ENCODE results near the gene DPPA2. TPM values are rescaled to one million over a fixed set of nuclear protein-coding genes. Genes with fewer than 3 reads are reported as not detected.

The DPPA2 gene
- total RNA-seq, 4 donors from 2014 or later = not detected

DNA sequence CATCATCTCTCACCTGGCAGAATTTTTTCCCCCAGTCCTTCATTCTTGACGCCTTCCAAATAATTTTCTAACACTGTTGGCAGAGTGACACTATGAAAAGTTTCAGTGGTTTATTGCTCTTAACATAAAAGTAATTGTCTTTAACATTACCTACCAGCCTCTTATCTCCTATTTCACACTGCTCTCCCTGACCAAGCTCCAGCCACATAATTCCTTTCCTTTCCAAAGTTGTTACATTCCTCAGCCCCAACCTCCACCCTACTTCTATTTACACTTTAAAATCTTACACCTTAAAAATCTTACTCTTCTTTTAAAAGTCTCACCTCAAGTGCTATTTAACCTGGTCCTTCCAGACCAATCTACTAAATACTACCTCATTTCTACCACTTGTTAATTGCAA, 18.3 kb upstream of the DPPA2 start:
- TF ChIP-seq, protein P1, sequence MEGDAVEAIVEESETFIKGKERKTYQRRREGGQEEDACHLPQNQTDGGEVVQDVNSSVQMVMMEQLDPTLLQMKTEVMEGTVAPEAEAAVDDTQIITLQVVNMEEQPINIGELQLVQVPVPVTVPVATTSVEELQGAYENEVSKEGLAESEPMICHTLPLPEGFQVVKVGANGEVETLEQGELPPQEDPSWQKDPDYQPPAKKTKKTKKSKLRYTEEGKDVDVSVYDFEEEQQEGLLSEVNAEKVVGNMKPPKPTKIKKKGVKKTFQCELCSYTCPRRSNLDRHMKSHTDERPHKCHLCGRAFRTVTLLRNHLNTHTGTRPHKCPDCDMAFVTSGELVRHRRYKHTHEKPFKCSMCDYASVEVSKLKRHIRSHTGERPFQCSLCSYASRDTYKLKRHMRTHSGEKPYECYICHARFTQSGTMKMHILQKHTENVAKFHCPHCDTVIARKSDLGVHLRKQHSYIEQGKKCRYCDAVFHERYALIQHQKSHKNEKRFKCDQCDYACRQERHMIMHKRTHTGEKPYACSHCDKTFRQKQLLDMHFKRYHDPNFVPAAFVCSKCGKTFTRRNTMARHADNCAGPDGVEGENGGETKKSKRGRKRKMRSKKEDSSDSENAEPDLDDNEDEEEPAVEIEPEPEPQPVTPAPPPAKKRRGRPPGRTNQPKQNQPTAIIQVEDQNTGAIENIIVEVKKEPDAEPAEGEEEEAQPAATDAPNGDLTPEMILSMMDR (IDR thresholded peaks at IDR 0.05) = no peak
- no peak for TF ChIP-seq POLR2A (IDR thresholded peaks at IDR 0.05)
- intact Hi-C loops (cut with DNase I; ENCODE audit: low total_unique reads) = no loop called here
- WGBS, 2 donors = 68 to 83% methylated on average over 1 of the region's 1 CpG
- DNase-seq (ENCODE audit: low spot score in 2 of 2) = no peak
- H3K4me3 ChIP-seq (ENCODE audit: low read depth, poor library complexity, severe bottlenecking) = no peak overlapping the region

DNA sequence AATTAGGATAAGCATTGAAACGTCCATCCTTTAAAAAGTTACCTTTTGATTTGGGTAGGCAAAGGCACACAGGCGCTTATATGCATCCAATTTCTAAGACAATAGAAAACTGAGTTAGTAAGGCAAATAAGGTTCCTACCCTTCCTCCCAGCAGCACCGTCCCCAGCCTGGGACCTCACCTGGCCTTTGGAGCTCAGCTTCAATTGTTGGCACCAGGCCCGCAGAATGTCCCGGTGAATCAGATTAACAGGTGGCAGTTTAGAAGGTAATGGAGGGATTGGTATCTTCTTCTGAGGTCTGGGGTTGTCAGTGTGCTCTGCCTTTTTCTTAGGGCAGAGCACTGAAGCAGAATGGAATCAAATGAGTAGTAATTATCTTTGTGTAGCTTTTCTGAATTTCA, 15.4 kb upstream of the DPPA2 start:
- TF ChIP-seq POLR2A (IDR thresholded peaks at IDR 0.05) = no peak
- TF ChIP-seq, protein P1 (IDR thresholded peaks at IDR 0.05) = no peak
- no peak for DNase-seq (ENCODE audit: low spot score in 2 of 2)
- intact Hi-C loops (cut with DNase I; ENCODE audit: low total_unique reads) = no loop called here
- H3K4me3 ChIP-seq (ENCODE audit: low read depth, poor library complexity, severe bottlenecking) = no peak overlapping the region
- WGBS, 2 donors = 76 to 82% methylated on average over 5 of the region's 5 CpGs

GRCh38 chr3:109330405-109330804, 14.1 kb upstream of the DPPA2 start:
- TF ChIP-seq, protein P1 (IDR thresholded peaks at IDR 0.05) = no peak
- TF ChIP-seq POLR2A (IDR thresholded peaks at IDR 0.05) = no peak
- 82 to 86% methylated on average over 7 of the region's 7 CpGs for WGBS, 2 donors
- H3K4me3 ChIP-seq (ENCODE audit: low read depth, poor library complexity, severe bottlenecking) = no peak overlapping the region
- intact Hi-C loops (cut with DNase I; ENCODE audit: low total_unique reads) = no loop called here
- DNase-seq (ENCODE audit: low spot score in 2 of 2) = peak in 1 of 2 donors; percentile 49

GRCh38 chr3:109328202-109328601, 11.9 kb upstream of the DPPA2 start:
- no peak for DNase-seq (ENCODE audit: low spot score in 2 of 2)
- TF ChIP-seq, protein P1 (IDR thresholded peaks at IDR 0.05) = no peak
- TF ChIP-seq POLR2A (IDR thresholded peaks at IDR 0.05) = no peak
- 71 to 79% methylated on average over 3 of the region's 3 CpGs for WGBS, 2 donors
- no peak overlapping the region for H3K4me3 ChIP-seq (ENCODE audit: low read depth, poor library complexity, severe bottlenecking)
- intact Hi-C loops (cut with DNase I; ENCODE audit: low total_unique reads) = no loop called here

DNA sequence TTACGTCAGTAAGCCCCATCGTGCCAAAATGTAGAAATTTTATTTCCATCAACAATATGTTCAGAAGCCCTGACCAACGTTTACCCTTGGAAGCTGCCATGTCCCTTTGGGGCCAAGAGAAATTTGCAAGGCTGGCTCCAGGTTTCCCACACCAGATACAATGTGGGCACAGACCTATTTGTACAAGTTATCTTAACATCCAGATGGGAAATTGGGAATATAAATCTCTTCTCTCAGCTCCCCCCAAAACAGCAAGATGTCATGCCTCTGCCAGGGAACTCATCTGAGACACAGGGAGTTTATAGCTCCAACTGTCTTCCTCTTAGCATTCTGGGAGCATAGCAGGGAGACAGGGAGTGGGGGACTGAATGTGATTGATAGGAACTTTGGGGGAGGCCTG, 9.3 kb upstream of the DPPA2 start:
- no peak for TF ChIP-seq POLR2A (IDR thresholded peaks at IDR 0.05)
- no peak overlapping the region for H3K4me3 ChIP-seq (ENCODE audit: low read depth, poor library complexity, severe bottlenecking)
- DNase-seq (ENCODE audit: low spot score in 2 of 2) = peak in 1 of 2 donors; percentile 1
- WGBS, 2 donors = 54 to 60% methylated on average over 3 of the region's 3 CpGs
- intact Hi-C loops (cut with DNase I; ENCODE audit: low total_unique reads) = no loop called here

- no peak for TF ChIP-seq POLR2A (IDR thresholded peaks at IDR 0.05)
- TF ChIP-seq, protein P1 (IDR thresholded peaks at IDR 0.05) = no peak
- H3K4me3 ChIP-seq (ENCODE audit: low read depth, poor library complexity, severe bottlenecking) = no peak overlapping the region
- intact Hi-C loops (cut with DNase I; ENCODE audit: low total_unique reads) = no loop called here
- peak in 1 of 2 donors; percentile 61 for DNase-seq (ENCODE audit: low spot score in 2 of 2)
- 87 to 94% methylated on average over 5 of the region's 5 CpGs for WGBS, 2 donors
Measured at GRCh38 chr3:109325109-109325508, 8.8 kb upstream of the DPPA2 start.
